ENCODE measurements around the gene RABL6. TPM values are rescaled to one million over a fixed set of nuclear protein-coding genes. Genes with fewer than 3 reads are reported as not detected.

The RABL6 gene
- total RNA-seq, 3 donors from 2014 or later, result 38.2 to 51.5 (median 41.3) TPM

DNA sequence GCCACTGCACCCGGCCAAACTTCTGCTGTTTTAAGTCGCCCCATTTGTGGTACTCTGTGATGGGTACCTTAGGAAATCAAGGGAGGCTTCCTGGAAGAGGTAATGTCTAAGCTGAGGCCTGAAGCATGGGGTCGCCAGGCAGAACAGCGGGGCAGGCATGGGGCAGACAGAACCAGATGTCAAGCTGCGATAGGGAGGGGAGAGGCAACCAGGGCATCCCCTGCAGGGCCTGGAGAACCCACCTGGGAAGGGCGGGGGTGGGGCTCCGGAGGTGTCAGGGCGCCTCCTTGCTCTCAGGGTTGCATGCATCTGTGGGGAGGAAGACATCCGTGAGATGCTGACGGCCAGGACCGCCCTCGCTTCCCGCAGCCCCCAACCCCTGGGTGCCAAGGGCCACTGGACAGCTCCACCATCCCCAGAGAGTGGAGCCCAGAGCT is 46.2 kb upstream of the RABL6 start:
- no peak overlapping the region for H3K27ac ChIP-seq
- intact Hi-C loops (cut with DNase I; ENCODE audit: low total_unique reads), result no loop called here
- no peaks in the 10 kb centered on the region for H3K4me1 ChIP-seq
- no peak overlapping the region for H3K4me3 ChIP-seq
- H3K27me3 ChIP-seq, result peaks cover 0 to 22% of the 10 kb centered on the region in 2 donors
- H3K9me3 ChIP-seq, result no peaks in the 10 kb centered on the region
- no peak for DNase-seq (ENCODE audit: low spot score in 2 of 2)
- no peak for TF ChIP-seq POLR2AphosphoS5 (IDR thresholded peaks at IDR 0.05)
- TF ChIP-seq, protein P1, sequence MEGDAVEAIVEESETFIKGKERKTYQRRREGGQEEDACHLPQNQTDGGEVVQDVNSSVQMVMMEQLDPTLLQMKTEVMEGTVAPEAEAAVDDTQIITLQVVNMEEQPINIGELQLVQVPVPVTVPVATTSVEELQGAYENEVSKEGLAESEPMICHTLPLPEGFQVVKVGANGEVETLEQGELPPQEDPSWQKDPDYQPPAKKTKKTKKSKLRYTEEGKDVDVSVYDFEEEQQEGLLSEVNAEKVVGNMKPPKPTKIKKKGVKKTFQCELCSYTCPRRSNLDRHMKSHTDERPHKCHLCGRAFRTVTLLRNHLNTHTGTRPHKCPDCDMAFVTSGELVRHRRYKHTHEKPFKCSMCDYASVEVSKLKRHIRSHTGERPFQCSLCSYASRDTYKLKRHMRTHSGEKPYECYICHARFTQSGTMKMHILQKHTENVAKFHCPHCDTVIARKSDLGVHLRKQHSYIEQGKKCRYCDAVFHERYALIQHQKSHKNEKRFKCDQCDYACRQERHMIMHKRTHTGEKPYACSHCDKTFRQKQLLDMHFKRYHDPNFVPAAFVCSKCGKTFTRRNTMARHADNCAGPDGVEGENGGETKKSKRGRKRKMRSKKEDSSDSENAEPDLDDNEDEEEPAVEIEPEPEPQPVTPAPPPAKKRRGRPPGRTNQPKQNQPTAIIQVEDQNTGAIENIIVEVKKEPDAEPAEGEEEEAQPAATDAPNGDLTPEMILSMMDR (IDR thresholded peaks at IDR 0.05), result no peak
- TF ChIP-seq POLR2A (IDR thresholded peaks at IDR 0.05), result no peak
- H3K36me3 ChIP-seq, result no peaks in the 10 kb centered on the region

DNA sequence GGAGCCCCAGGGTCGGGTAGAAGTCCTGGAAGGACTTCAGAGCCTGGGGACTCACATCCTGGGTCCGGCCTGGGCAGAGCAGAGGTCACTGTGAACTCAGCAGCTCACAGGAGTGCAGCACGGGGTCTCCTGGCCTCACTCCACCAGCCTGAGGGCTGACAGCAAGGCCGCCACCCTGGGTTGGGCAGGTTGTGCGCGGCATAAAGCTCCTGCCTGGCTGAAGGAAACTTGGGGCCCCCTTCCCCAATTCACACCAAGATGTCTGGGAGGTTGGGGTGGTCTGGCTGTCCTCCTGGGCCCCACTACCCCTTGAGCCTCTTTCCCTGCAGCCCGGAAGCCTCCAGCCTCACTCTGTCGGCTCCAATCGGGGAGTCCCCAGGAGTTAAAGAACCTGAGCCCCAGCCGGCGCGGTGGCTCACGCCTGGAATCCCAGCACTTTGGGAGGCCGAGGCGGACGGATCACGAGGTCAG is 45.5 kb upstream of the RABL6 start:
- Histone ChIP-seq H3K27me3 (peaks cover 0 to 25% of the 10 kb centered on the region in 2 donors), H3K4me3 (no peak overlapping the region), H3K36me3 (no peaks in the 10 kb centered on the region), H3K27ac (no peak overlapping the region), H3K4me1 (no peaks in the 10 kb centered on the region), H3K9me3 (no peaks in the 10 kb centered on the region)
- no peak for DNase-seq (ENCODE audit: low spot score in 2 of 2)
- TF ChIP-seq POLR2AphosphoS5 (IDR thresholded peaks at IDR 0.05) (no peak), POLR2A (IDR thresholded peaks at IDR 0.05) (no peak)
- TF ChIP-seq, protein P1 (IDR thresholded peaks at IDR 0.05), result no peak
- intact Hi-C loops (cut with DNase I; ENCODE audit: low total_unique reads), result no loop called here

DNA sequence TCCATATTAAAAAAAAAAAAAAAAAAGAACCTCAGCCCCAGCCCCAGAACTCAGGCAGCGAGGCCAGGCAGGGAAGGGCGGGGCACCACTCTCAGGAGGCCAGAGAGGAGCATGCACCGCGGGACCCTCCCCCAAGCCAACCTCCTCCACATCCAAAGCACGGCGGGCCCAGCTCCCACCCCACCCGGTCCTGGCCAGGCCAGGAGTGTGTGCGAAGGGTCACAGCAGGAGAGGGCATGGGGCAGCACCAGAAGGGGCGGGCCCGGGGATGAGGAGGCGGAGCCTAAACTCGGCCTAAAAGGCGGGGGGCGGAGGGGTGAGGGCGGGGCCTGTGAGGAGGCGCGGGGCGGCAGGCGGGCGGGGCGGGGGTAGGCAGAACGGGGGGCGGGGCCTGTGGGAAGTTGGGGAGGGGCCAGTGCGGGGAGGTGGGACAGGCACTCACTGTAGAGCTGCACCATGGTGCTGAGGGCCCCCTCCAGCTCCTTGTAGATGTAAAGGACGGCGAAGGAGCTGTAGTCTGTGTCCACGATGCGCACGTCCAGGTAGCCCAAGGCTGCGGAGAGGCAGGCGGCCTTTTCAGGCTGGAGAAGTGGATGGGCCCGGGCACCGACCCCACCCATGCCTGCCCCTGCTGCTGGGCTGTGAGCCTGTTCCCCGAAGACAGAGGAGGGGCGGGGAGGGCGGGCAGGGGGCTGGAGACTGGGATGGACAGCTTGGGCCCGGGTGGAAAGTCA is 44.7 kb upstream of the RABL6 start:
- H3K4me3 ChIP-seq, result no peak overlapping the region
- no peak for TF ChIP-seq POLR2A (IDR thresholded peaks at IDR 0.05)
- no peak for TF ChIP-seq POLR2AphosphoS5 (IDR thresholded peaks at IDR 0.05)
- TF ChIP-seq, protein P1 (IDR thresholded peaks at IDR 0.05), result no peak
- peaks cover 0 to 33% of the 10 kb centered on the region in 2 donors for H3K27me3 ChIP-seq
- H3K36me3 ChIP-seq, result no peaks in the 10 kb centered on the region
- H3K9me3 ChIP-seq, result no peaks in the 10 kb centered on the region
- no peak overlapping the region for H3K27ac ChIP-seq
- H3K4me1 ChIP-seq, result no peaks in the 10 kb centered on the region
- intact Hi-C loops (cut with DNase I; ENCODE audit: low total_unique reads), result no loop called here
- DNase-seq (ENCODE audit: low spot score in 2 of 2), result no peak

DNA sequence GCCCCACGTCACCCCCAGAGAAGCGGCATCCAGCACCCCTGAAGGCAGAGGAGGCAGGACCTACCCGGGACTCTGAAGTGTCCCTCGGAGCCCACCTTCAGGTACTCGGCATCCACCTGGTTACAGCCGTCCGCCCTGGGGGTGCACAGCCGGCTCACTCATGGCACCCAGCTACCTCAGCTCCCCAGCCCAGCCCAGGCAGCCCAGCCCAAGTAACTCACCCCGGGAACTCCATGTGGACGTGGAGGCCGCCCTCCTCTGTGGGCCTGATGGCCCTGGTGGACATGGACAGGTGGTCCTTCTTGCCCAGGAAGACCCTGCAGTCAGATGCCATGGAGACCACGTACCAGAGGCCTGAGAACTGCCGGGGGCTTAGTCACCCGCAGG is 44.1 kb upstream of the RABL6 start:
- Histone ChIP-seq H3K27ac (no peak overlapping the region), H3K9me3 (no peaks in the 10 kb centered on the region), H3K36me3 (no peaks in the 10 kb centered on the region), H3K4me1 (no peaks in the 10 kb centered on the region), H3K27me3 (peaks cover 0 to 34% of the 10 kb centered on the region in 2 donors), H3K4me3 (no peak overlapping the region)
- DNase-seq (ENCODE audit: low spot score in 2 of 2), result no peak
- TF ChIP-seq, protein P1 (IDR thresholded peaks at IDR 0.05), result no peak
- no peak for TF ChIP-seq POLR2A (IDR thresholded peaks at IDR 0.05)
- no peak for TF ChIP-seq POLR2AphosphoS5 (IDR thresholded peaks at IDR 0.05)
- intact Hi-C loops (cut with DNase I; ENCODE audit: low total_unique reads), result no loop called here

DNA sequence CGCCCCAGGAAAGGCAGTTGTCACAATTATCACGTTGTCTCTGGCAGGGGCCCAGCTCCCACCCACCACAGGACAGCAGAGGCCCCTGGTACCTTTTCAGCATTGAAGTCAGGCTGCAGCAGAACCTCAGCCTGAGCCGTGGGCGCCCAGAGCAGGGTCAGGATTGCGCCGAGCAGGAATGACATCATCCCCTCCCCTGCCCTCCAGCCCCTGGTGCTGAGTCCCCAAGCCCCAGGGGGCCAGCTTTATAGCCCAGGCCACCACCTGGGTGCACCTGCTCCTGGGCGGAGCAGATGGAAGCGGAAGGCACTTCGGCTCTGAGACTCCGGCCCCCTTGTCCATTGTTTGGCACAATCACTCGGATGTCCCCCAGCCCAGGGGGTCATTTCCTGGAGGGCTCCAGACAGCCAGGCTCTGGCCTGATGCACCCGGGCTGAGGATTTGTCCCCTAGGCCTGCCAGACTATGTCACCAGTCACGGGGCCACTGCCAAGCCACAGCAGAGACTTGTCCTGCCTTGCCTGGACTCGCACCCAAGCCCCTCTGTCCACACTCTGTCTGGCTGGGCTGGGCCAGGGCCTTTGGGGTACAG is 43.4 kb upstream of the RABL6 start, which contains the start of gene LCN15:
Gene LCN15, minus strand, starts transcription at position 218 of the 591 bp plus-strand sequence. Its CDS starts 30 bp downstream, at position 188.
- intact Hi-C loops (cut with DNase I; ENCODE audit: low total_unique reads), result no loop called here
- Histone ChIP-seq H3K27me3 (peaks cover 0 to 34% of the 10 kb centered on the region in 2 donors), H3K4me1 (no peaks in the 10 kb centered on the region), H3K27ac (no peak within 1 kb of the TSS), H3K9me3 (no peaks in the 10 kb centered on the region), H3K4me3 (no peak within 1 kb of the TSS), H3K36me3 (no peaks in the 10 kb centered on the region)
- TF ChIP-seq, protein P1 (IDR thresholded peaks at IDR 0.05), result no peak
- no peak for DNase-seq (ENCODE audit: low spot score in 2 of 2)

Data from breast epithelium (tissue), 4 donors.